ENCODE results near the gene VSNL1. TPM values are rescaled to one million over a fixed set of nuclear protein-coding genes. Genes with fewer than 3 reads are reported as not detected.

Gene VSNL1
- under 1 TPM in 1 of 4 donors, not detected in 3; 0.65 TPM for total RNA-seq

GRCh38 chr2:17540093-17540812 is at the start of gene VSNL1:
VSNL1 (plus strand) TSS chr2:17540696; CDS start chr2:17592075, 51,379 bp downstream.
- no peak for DNase-seq (ENCODE audit: low spot score)
- ATAC-seq (ENCODE audit: low FRiP score), result peak; percentile 81
- no peak for TF ChIP-seq CTCF (IDR thresholded peaks at IDR 0.05)

- TF ChIP-seq CTCF (IDR thresholded peaks at IDR 0.05), result no peak
- ATAC-seq (ENCODE audit: low FRiP score) (no peak), DNase-seq (ENCODE audit: low spot score) (no peak)
Observed at GRCh38 chr2:17495590-17495989, 44.9 kb upstream of the VSNL1 start.

- DNase-seq (ENCODE audit: low spot score) (no peak), ATAC-seq (ENCODE audit: low FRiP score) (no peak)
- no peak for TF ChIP-seq CTCF (IDR thresholded peaks at IDR 0.05)
Observed at GRCh38 chr2:17497718-17498117, 42.8 kb upstream of the VSNL1 start.

GRCh38 chr2:17506736-17507616 is 33.5 kb upstream of the VSNL1 start:
- DNase-seq (ENCODE audit: low spot score), result no peak
- TF ChIP-seq CTCF (IDR thresholded peaks at IDR 0.05), result no peak
- ATAC-seq (ENCODE audit: low FRiP score), result no peak

- ATAC-seq (ENCODE audit: low FRiP score) (no peak), DNase-seq (ENCODE audit: low spot score) (no peak)
- TF ChIP-seq CTCF (IDR thresholded peaks at IDR 0.05), result no peak
Observed at GRCh38 chr2:17515652-17516051, 24.8 kb upstream of the VSNL1 start.

- ATAC-seq (ENCODE audit: low FRiP score) (peak; percentile 4), DNase-seq (ENCODE audit: low spot score) (no peak)
- TF ChIP-seq CTCF (IDR thresholded peaks at IDR 0.05), result no peak
Observed at GRCh38 chr2:17517481-17518211, 22.9 kb upstream of the VSNL1 start.
